ENCODE data around the gene FUT7.

- no peak for TF ChIP-seq ZNF274 (IDR thresholded peaks at IDR 0.05; ENCODE audit: low read length)
- no peak for TF ChIP-seq ZNF274 (tag by site-specific recombination; IDR thresholded peaks at IDR 0.05; ENCODE audit: borderline replicate concordance)
- TF ChIP-seq, protein P1, sequence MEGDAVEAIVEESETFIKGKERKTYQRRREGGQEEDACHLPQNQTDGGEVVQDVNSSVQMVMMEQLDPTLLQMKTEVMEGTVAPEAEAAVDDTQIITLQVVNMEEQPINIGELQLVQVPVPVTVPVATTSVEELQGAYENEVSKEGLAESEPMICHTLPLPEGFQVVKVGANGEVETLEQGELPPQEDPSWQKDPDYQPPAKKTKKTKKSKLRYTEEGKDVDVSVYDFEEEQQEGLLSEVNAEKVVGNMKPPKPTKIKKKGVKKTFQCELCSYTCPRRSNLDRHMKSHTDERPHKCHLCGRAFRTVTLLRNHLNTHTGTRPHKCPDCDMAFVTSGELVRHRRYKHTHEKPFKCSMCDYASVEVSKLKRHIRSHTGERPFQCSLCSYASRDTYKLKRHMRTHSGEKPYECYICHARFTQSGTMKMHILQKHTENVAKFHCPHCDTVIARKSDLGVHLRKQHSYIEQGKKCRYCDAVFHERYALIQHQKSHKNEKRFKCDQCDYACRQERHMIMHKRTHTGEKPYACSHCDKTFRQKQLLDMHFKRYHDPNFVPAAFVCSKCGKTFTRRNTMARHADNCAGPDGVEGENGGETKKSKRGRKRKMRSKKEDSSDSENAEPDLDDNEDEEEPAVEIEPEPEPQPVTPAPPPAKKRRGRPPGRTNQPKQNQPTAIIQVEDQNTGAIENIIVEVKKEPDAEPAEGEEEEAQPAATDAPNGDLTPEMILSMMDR (tag by site-specific recombination; IDR thresholded peaks at IDR 0.05) = no peak
- no peak for TF ChIP-seq ZNF521 (tag by site-specific recombination; IDR thresholded peaks at IDR 0.05)
- TF ChIP-seq REST (tag by site-specific recombination; IDR thresholded peaks at IDR 0.05) = no peak
- TF ChIP-seq, protein P2, sequence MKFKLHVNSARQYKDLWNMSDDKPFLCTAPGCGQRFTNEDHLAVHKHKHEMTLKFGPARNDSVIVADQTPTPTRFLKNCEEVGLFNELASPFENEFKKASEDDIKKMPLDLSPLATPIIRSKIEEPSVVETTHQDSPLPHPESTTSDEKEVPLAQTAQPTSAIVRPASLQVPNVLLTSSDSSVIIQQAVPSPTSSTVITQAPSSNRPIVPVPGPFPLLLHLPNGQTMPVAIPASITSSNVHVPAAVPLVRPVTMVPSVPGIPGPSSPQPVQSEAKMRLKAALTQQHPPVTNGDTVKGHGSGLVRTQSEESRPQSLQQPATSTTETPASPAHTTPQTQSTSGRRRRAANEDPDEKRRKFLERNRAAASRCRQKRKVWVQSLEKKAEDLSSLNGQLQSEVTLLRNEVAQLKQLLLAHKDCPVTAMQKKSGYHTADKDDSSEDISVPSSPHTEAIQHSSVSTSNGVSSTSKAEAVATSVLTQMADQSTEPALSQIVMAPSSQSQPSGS (tag by site-specific recombination; IDR thresholded peaks at IDR 0.05; ENCODE audit: low read depth) = no peak
Observed at GRCh38 chr9:137000177-137000930, 31.5 kb downstream of the FUT7 start.

All from HEK293 (cell line).